Keratinocyte (primary cell): Measurements from ENCODE around the gene OSBPL8. TPM values are rescaled to one million over a fixed set of nuclear protein-coding genes. Genes with fewer than 3 reads are reported as not detected.

ENCODE experiments used
- DNase-seq: peaks from one replicate; pipeline ENCODE4 v3.0.0-alpha.2; 2011; ENCODE audit warnings: low read depth, missing footprints, low spot score
- FAIRE-seq: peaks from 2 replicates; lab custom pipeline; 2011; peaks lifted over from hg19 to GRCh38; lab: Jason Lieb, UNC
- H2AFZ ChIP-seq: 2 replicates; pipeline ENCODE4 v1.6.0; 2012; ENCODE audit warnings: low read length, control low read depth, inconsistent platforms; ENCODE audit not compliant: control insufficient read depth
- H3K27ac ChIP-seq: 2 replicates; pipeline ENCODE4 v1.5.1; 2011; ENCODE audit warnings: low read length; ENCODE audit not compliant: control insufficient read depth, insufficient read depth
- H3K27me3 ChIP-seq: 3 replicates; pipeline ENCODE4 v1.6.0; 2011; ENCODE audit warnings: low read length; ENCODE audit not compliant: control insufficient read depth, insufficient read depth; ENCODE audit errors: extremely low read depth
- H3K36me3 ChIP-seq, 2 experiments: 2 replicates in 1 of 2; 3 replicates in 1 of 2; pipeline ENCODE4 v1.5.1; 2011; ENCODE audit warnings: low read length in 2 of 2, mild to moderate bottlenecking in 1 of 2; ENCODE audit not compliant: control insufficient read depth in 2 of 2, insufficient read depth in 2 of 2; ENCODE audit errors: extremely low read depth in 1 of 2
- H3K4me1 ChIP-seq: 3 replicates; pipeline ENCODE4 v1.5.1; 2011; ENCODE audit warnings: low read length; ENCODE audit not compliant: control insufficient read depth, insufficient read depth; ENCODE audit errors: extremely low read depth
- H3K4me2 ChIP-seq: 3 replicates; pipeline ENCODE4 v1.6.0; 2011; ENCODE audit warnings: low read depth, low read length; ENCODE audit not compliant: control insufficient read depth, insufficient read depth; ENCODE audit errors: extremely low read depth
- H3K4me3 ChIP-seq, 3 experiments: fragments of 200-600 bp in 1 of 3; sonication (generic) in 1 of 3; 2 replicates in 2 of 3; 3 replicates in 1 of 3; pipeline ENCODE4 v1.5.1; 2011 to 2016; ENCODE audit warnings: low read length in 3 of 3, mild to moderate bottlenecking in 3 of 3, control low read depth in 2 of 3, inconsistent platforms in 1 of 3, low read depth in 1 of 3, mixed read lengths in 1 of 3, mixed run types in 1 of 3, moderate library complexity in 1 of 3; ENCODE audit not compliant: control insufficient read depth in 2 of 3, insufficient read depth in 2 of 3; ENCODE audit errors: extremely low read depth in 1 of 3
- H3K79me2 ChIP-seq: 2 replicates; pipeline ENCODE4 v1.6.0; 2012; ENCODE audit warnings: low read length; ENCODE audit not compliant: control insufficient read depth, insufficient read depth
- H3K9ac ChIP-seq: 3 replicates; pipeline ENCODE4 v1.6.0; 2011; ENCODE audit warnings: low read length; ENCODE audit not compliant: control insufficient read depth, insufficient read depth; ENCODE audit errors: extremely low read depth
- H3K9me1 ChIP-seq: 3 replicates; pipeline ENCODE4 v1.6.0; 2011; ENCODE audit warnings: low read length; ENCODE audit not compliant: control insufficient read depth, insufficient read depth; ENCODE audit errors: extremely low read depth
- H3K9me3 ChIP-seq: 2 replicates; pipeline ENCODE4 v1.5.1; 2012; ENCODE audit warnings: low read depth, low read length; ENCODE audit not compliant: control insufficient read depth
- H4K20me1 ChIP-seq: 3 replicates; pipeline ENCODE4 v1.6.0; 2011; ENCODE audit warnings: low read length; ENCODE audit not compliant: control insufficient read depth, insufficient read depth; ENCODE audit errors: extremely low read depth
- CTCF ChIP-seq, 3 experiments: IDR thresholded peaks in 1 of 3; conservative IDR thresholded peaks in 1 of 3; optimal IDR thresholded peaks in 1 of 3; 2 replicates in 2 of 3; 3 replicates in 1 of 3; pipeline versions ENCODE3 to v1.5.1; 2011; ENCODE audit warnings: low read length in 3 of 3, mild to moderate bottlenecking in 3 of 3, moderate library complexity in 2 of 3, control low read depth in 1 of 3, inconsistent platforms in 1 of 3; ENCODE audit not compliant: insufficient read depth in 2 of 3; ENCODE audit errors: extremely low read depth in 1 of 3
- EZH2 ChIP-seq: IDR thresholded peaks from one replicate; pipeline ENCODE4 v1.6.1; 2012; ENCODE audit warnings: inconsistent platforms, mild to moderate bottlenecking, low read length, moderate library complexity
- dilution Hi-C: fragments of 300-500 bp; cut with MboI; formaldehyde crosslinking; loops from one replicate; pipeline ENCODE4 v1.7.0; 2020; ENCODE audit warnings: low sequenced_read_pairs; ENCODE audit not compliant: extremely low pct_ligation_motif_present
- polyA plus RNA-seq, 5 experiments: library from polyadenylated mRNA; depleted of rRNA in 3 of 5; stranded (reverse) in 3 of 5; stranded (forward) in 1 of 5; unstranded in 1 of 5; fragments of >200 nt; gene quantifications; 1 replicate in 1 of 5; 2 replicates in 3 of 5; 3 replicates in 1 of 5; pipeline versions ENCODE4 v1.2.1 to v1.2.3, GENCODE V29; 2011 to 2012; ENCODE audit warnings: missing spikeins in 2 of 5, low read depth in 1 of 5, low replicate concordance in 1 of 5

OSBPL8 gene
- polyA plus RNA-seq, 1 donor (not counting 4 experiments of a cell fraction or from before 2014, with no cell fraction given): 33.7 TPM

GRCh38 chr12:76413121-76413520 is 146.4 kb downstream of the OSBPL8 start:
- Histone ChIP-seq H3K36me3 (no peaks in the 10 kb centered on the region), H3K9me1 (no peaks in the 10 kb centered on the region), H3K79me2 (no peaks in the 10 kb centered on the region), H4K20me1 (no peaks in the 10 kb centered on the region), H3K9me3 (no peaks in the 10 kb centered on the region), H3K4me3 (no peak overlapping the region), H3K4me2 (no peak overlapping the region), H2AFZ (no peak overlapping the region), H3K27ac (no peak overlapping the region), H3K27me3 (no peaks in the 10 kb centered on the region), H3K4me1 (peaks cover 6% of the 10 kb centered on the region), H3K9ac (no peak overlapping the region)
- DNase-seq (no peak), FAIRE-seq (peak; percentile 62)
- TF ChIP-seq CTCF (optimal IDR thresholded peaks at IDR 0.05 in 1 of 3, IDR thresholded peaks at IDR 0.05 in 1 of 3, conservative IDR thresholded peaks at IDR 0.05 in 1 of 3; ENCODE audit: extremely low read depth in 1 of 3, insufficient read depth in 2 of 3, low read length in 3 of 3): no peak
- dilution Hi-C loops: no loop called here

GRCh38 chr12:76410781-76411180 is 148.8 kb downstream of the OSBPL8 start:
- Histone ChIP-seq H3K4me2 (no peak overlapping the region), H3K4me1 (peaks cover 6% of the 10 kb centered on the region), H3K9me1 (no peaks in the 10 kb centered on the region), H3K36me3 (no peaks in the 10 kb centered on the region), H3K9ac (no peak overlapping the region), H3K27me3 (no peaks in the 10 kb centered on the region), H3K9me3 (no peaks in the 10 kb centered on the region), H3K79me2 (no peaks in the 10 kb centered on the region), H4K20me1 (no peaks in the 10 kb centered on the region), H3K27ac (no peak overlapping the region), H2AFZ (no peak overlapping the region), H3K4me3 (no peak overlapping the region)
- FAIRE-seq: peak; percentile 13
- dilution Hi-C loops: no loop called here
- TF ChIP-seq EZH2 (no peak), CTCF (optimal IDR thresholded peaks at IDR 0.05 in 1 of 3, IDR thresholded peaks at IDR 0.05 in 1 of 3, conservative IDR thresholded peaks at IDR 0.05 in 1 of 3; ENCODE audit: extremely low read depth in 1 of 3, insufficient read depth in 2 of 3, low read length in 3 of 3) (no peak)
- DNase-seq: no peak
